Stimulated activated CD8-positive, alpha-beta memory T cell treated with anti-CD3 and anti-CD28 coated beads, Interleukin-15, amount 100 ng/mL, for 48 hours (primary cell): Measurements from ENCODE around the gene ARHGAP31.
"Not testable (repeated sequence)": the region's sequence is repeated elsewhere in the genome, so short reads cannot be mapped to it uniquely, and the experiment has no call there.

Experiments
- DNase-seq, 2 donors: peaks; one replicate each; pipeline ENCODE4 v3.0.0-alpha.2; 2020; ENCODE audit warnings: low read depth in 2 of 2

The ARHGAP31 gene

GRCh38 chr3:119294696-119295671 lies 801 bp downstream of the ARHGAP31 start:
- peak; percentile 23 to 39 for DNase-seq

DNA sequence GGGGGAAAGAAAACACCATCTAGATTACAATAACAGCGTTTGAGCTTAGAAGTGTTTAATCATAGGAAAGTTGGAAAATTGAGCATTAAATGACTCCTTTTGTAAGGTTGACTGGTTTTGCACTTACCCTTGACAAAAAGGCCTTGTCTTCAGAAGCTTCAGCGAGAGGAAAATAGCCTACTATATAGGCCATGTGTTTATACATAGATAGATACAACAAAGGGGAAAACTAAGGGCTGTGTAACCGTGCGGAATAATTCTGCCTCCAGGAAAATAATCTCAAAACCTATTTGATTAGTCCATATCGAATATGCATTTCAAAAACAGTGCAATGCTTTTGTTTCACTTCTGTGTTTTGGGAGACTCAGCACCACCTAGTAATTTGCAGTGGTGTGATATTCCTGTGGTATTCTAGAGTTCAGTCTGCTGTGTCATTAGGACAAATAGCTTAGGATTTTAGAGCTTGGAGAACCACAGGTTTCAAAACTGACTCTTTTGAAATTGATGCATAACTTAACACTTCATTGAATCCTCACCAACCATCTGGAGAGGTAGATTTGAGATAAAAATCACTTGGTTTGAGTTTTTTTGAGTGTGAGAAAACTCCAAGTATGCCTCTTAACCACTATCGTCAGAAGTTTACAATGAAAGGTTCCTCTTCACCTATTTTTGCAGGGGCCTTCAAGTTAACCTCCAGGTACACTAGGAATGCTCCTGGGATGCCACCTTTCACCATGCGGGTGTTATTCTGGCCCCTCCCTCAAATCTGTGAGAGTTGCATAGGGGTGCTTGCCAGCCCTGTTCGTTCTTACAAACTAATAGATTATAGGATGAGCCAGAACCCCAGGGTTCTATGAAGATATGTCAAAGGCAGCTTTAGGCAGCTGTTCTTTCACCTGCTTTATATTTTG lies 1.9 kb downstream of the ARHGAP31 start:
- no peak for DNase-seq

DNA sequence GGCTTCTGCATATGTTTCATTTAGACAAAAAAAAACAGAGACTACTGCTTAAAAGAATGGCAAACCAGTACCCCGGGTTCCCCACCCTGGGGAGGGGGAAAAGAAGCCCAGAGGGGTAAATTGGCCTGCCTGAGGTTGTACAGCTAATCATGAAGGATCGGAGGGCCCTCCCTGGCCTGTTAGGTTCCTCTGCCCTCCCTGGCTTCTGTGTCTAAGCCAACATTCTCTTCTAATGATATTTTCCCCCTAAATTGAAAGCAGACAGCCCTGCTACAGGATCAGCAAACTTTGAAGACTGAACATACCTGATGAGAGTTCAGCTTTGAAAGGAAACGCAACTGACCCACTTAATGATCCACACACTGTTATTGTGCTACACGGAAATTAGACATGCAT lies 2.5 kb downstream of the ARHGAP31 start:
- no peak for DNase-seq

GRCh38 chr3:119297169-119297568 lies 3.0 kb downstream of the ARHGAP31 start:
- DNase-seq, result no peak

DNA sequence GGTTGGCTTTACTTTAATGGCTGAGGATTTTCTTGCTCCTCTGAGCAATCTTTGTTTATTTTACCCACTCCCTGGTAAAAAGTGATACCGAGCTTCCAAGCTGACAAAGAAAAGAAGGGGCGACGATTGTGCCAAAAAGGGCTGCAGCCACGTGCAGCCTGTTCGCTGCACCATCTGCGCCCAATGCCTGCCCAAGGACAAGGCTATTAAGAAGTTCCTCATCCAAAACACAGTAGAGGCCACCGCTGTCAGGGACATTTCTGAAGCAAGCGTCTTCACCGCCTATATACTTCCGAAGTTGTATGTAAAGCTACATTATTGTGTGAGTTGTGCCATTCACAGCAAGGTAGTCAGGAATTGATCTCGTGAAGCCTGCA lies 4.4 kb downstream of the ARHGAP31 start:
- DNase-seq, result no peak

DNA sequence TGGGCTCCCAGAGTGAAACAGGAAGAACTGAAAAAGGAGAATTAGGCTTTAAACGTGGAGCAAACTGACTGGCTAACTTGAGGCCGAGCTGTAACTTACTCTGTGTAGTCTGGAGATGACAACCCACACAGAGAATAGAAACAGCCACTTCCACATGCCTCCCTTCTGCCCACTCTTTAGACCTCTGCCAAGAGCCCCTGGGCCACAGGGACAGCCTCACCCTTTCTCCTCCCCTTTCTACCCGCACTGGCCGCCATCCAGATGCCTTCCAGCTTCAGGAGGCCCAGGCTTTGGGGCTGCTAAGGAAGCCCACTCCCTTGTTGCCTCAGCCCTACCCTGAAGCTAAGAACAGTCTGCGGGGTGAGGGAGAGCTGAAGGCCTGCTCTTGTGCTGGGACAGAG lies 6.8 kb downstream of the ARHGAP31 start:
- no peak for DNase-seq

GRCh38 chr3:119301662-119302061 lies 7.5 kb downstream of the ARHGAP31 start:
- DNase-seq, result no peak

GRCh38 chr3:119302697-119303551 lies 8.7 kb downstream of the ARHGAP31 start:
- DNase-seq, result no peak

- DNase-seq, result no peak
These were observed 10.1 kb downstream of the ARHGAP31 start for GRCh38 chr3:119304201-119304713.

DNA sequence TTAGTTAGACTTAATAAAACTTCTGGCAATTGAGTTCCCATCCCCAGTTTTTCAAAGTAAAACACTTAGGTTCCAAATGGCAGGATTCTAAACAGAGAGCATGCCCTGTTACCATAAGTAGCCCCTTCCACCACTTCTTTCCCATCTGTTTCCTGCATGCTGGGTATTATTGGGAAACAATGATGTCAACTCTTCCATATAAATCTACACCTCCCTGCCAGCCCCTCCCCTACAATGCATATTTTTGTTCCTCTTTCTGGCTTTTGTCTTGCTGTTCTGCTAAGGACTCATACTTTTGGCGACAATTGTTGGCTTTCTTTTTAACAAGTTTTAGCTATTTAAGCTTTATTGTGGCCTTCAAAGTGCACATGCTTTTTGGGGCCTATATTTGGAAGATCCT lies 11.1 kb downstream of the ARHGAP31 start:
- no peak for DNase-seq

- DNase-seq, result not testable (repeated sequence)
These were observed 12.2 kb downstream of the ARHGAP31 start for GRCh38 chr3:119306378-119306777.

GRCh38 chr3:119308355-119308754 lies 14.2 kb downstream of the ARHGAP31 start:
- no peak for DNase-seq

DNA sequence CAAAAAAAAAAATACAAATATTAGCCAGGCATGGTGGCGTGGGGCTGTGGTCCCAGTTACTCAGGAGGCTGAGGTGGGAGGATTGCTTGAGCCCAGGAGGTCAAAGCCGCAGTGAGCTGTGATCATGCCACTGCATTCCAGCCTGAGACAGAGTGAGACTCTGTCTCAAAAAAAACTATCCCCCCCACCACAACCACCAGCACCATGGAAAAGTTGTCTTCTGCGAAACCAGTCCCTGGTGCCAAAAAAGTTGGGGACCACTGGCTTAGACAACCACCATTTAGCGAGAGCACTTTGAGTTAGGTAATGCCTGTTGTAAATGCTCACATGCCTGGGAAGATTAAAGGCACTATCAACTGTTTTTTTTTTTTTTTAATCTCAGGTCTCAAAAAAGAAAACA lies 15.4 kb downstream of the ARHGAP31 start:
- no peak for DNase-seq

GRCh38 chr3:119310071-119310470 lies 15.9 kb downstream of the ARHGAP31 start:
- DNase-seq, result no peak

- DNase-seq, result no peak
These were observed 17.1 kb downstream of the ARHGAP31 start for GRCh38 chr3:119311081-119311925.

- DNase-seq, result no peak
These were observed 19.3 kb downstream of the ARHGAP31 start for GRCh38 chr3:119313461-119313860.

- DNase-seq, result no peak
These were observed 20.6 kb downstream of the ARHGAP31 start for GRCh38 chr3:119314821-119315220.

DNA sequence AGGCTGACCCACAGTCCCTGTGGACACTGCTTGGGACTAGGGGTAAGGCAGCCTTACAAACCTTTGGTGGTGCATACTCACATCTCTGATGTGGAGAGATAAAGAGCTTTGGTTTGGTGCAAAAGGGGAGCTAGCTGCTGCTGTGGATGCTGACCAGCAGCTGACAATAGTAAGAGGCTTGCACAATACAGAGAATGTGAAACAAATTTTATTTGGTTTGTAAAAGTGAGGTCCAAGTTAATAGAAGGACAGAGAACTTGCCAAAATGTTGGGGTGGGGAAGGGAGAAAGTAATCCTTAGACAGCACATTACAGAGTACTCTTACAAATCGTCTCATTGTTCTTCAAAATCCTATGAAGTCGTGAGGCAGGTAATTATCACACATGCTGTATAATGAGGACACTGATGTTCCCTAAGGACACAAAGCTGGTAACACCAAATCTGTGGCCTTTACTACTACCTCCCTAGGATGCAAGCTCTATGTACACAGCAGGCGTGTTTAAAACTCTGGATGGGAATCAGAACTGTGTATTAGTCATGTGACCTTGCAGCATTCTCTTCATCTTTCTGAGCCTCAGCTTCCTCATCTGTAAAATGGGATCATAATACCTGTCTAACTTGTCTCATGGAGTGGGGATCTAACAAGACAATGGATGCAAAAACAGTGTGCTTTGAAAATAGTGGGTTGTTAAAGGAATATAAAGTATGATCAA lies 21.6 kb downstream of the ARHGAP31 start:
- no peak for DNase-seq

- no peak for DNase-seq
These were observed 22.1 kb downstream of the ARHGAP31 start for GRCh38 chr3:119316313-119316670.

DNA sequence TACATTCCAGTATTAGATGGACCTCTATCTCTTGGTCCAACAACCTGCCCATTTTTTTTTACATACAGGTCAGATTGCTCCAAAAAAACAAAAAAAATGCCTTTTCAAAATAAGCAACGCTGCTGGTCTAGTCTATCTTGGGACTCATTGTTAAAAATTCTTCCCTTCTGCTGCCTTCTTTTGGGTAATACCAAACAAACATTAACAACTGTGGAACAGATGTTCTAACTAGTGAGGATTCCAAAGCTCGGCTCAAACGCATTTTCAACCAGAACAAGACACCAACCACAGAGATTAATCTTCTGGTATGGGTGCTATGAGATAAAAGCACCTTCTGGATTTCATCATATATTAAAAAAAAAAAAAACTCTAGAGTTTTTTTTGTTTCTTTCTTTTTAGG lies 24.7 kb downstream of the ARHGAP31 start:
- DNase-seq, result no peak
